ENCODE data around the gene LMNB1.

DNA sequence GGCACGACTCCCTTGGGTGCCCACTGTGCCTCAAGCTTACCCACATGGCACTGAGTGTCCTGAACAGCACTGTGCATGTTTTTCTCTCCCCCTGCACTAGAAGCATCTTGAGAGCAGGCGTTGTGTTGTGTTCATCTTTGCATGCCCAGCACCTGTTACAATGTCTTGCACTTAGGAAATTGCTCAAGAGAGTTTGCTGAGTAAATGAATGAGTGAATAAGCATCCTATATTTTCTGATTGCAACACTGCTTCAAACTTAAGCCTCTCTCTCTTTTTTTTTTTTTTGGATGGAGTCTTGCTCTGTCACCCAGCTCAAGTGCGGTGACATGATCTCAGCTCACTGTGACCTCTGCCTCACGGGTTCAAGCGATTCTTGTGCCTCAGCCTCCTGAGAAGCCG lies 94.5 kb downstream of the LMNB1 start:
- TF ChIP-seq, protein P1, sequence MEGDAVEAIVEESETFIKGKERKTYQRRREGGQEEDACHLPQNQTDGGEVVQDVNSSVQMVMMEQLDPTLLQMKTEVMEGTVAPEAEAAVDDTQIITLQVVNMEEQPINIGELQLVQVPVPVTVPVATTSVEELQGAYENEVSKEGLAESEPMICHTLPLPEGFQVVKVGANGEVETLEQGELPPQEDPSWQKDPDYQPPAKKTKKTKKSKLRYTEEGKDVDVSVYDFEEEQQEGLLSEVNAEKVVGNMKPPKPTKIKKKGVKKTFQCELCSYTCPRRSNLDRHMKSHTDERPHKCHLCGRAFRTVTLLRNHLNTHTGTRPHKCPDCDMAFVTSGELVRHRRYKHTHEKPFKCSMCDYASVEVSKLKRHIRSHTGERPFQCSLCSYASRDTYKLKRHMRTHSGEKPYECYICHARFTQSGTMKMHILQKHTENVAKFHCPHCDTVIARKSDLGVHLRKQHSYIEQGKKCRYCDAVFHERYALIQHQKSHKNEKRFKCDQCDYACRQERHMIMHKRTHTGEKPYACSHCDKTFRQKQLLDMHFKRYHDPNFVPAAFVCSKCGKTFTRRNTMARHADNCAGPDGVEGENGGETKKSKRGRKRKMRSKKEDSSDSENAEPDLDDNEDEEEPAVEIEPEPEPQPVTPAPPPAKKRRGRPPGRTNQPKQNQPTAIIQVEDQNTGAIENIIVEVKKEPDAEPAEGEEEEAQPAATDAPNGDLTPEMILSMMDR (IDR thresholded peaks at IDR 0.05): no peak
- no peak for TF ChIP-seq POLR2AphosphoS5 (IDR thresholded peaks at IDR 0.05)
